Activated T-cell treated with anti-CD3 and anti-CD28 coated beads, Interleukin-2, amount 50 U/mL, for 48 hours (primary cell): ENCODE measurements around the gene GJD3.

Experiments used
- DNase-seq, 2 experiments: peaks; one replicate each; pipeline ENCODE4 v3.0.0-alpha.2; 2020

GJD3 gene

GRCh38 chr17:40321961-40322357 lies 42.6 kb downstream of the GJD3 start:
- DNase-seq, result no peak

GRCh38 chr17:40321524-40321929 lies 43.0 kb downstream of the GJD3 start:
- no peak for DNase-seq

GRCh38 chr17:40320756-40321523 lies 43.6 kb downstream of the GJD3 start:
- no peak for DNase-seq

- DNase-seq, result peak in 1 of 2 experiments; percentile 74
Measured at GRCh38 chr17:40319651-40320540, 44.6 kb downstream of the GJD3 start.

- peak; percentile 47 to 53 for DNase-seq
Measured at GRCh38 chr17:40318830-40319391, 45.6 kb downstream of the GJD3 start.

GRCh38 chr17:40317880-40318829 lies 46.4 kb downstream of the GJD3 start:
- DNase-seq, result peak; percentile 94 to 95

- DNase-seq, result peak; percentile 68
Measured at GRCh38 chr17:40317345-40317873, 47.1 kb downstream of the GJD3 start.

GRCh38 chr17:40316571-40317344 lies 47.8 kb downstream of the GJD3 start:
- no peak for DNase-seq

- DNase-seq, result peak in 1 of 2 experiments; percentile 40
Measured at GRCh38 chr17:40315678-40316570, 48.6 kb downstream of the GJD3 start.

GRCh38 chr17:40315206-40315605 lies 49.3 kb downstream of the GJD3 start:
- no peak for DNase-seq

- DNase-seq, result peak; percentile 85 to 89
Measured at GRCh38 chr17:40314584-40314956, 50.0 kb downstream of the GJD3 start.

GRCh38 chr17:40313668-40314583 lies 50.6 kb downstream of the GJD3 start:
- DNase-seq, result no peak
